Loucy (cell line): ENCODE measurements around the gene PKP1.

Experiments
- H2AFZ ChIP-seq: fragments of 200-600 bp; sonication (generic); 2 replicates; pipeline ENCODE4 v1.6.0; 2016; ENCODE audit warnings: antibody characterized with exemption, mild to moderate bottlenecking, low read length, moderate library complexity
- H3F3A ChIP-seq: fragments of 200-600 bp; 2 replicates; pipeline ENCODE4 v1.6.0; 2016; ENCODE audit warnings: antibody characterized with exemption, low read depth, mild to moderate bottlenecking
- H3K27me3 ChIP-seq: fragments of 200-600 bp; sonication (generic); 2 replicates; pipeline ENCODE4 v1.6.1; 2014; ENCODE audit warnings: low read length, mild to moderate bottlenecking; ENCODE audit not compliant: insufficient read depth, poor library complexity, severe bottlenecking
- H3K36me3 ChIP-seq: fragments of 200-600 bp; sonication (generic); 2 replicates; pipeline ENCODE4 v1.6.1; 2016; ENCODE audit warnings: low read length; ENCODE audit not compliant: insufficient read depth
- H3K4me1 ChIP-seq: fragments of 200-600 bp; sonication (generic); 2 replicates; pipeline ENCODE4 v1.5.1; 2014; ENCODE audit warnings: low read length, mild to moderate bottlenecking; ENCODE audit not compliant: insufficient read depth, poor library complexity, severe bottlenecking
- H3K4me2 ChIP-seq: fragments of 200-600 bp; sonication (generic); 2 replicates; pipeline ENCODE4 v1.6.0; 2014; ENCODE audit warnings: antibody characterized with exemption, low read length, low read depth, mild to moderate bottlenecking; ENCODE audit not compliant: poor library complexity, severe bottlenecking
- H3K4me3 ChIP-seq: fragments of 200-600 bp; sonication (generic); 2 replicates; pipeline ENCODE4 v1.5.1; 2014; ENCODE audit warnings: low read length, mild to moderate bottlenecking, mixed read lengths; ENCODE audit not compliant: poor library complexity, severe bottlenecking
- H3K79me2 ChIP-seq: fragments of 200-600 bp; sonication (generic); 2 replicates; pipeline ENCODE4 v1.6.1; 2014; ENCODE audit warnings: low read length; ENCODE audit not compliant: insufficient read depth
- H3K9ac ChIP-seq: fragments of 200-600 bp; sonication (generic); 2 replicates; pipeline ENCODE4 v1.6.0; 2014; ENCODE audit warnings: mild to moderate bottlenecking, low read depth, low read length, moderate library complexity; ENCODE audit not compliant: poor library complexity, severe bottlenecking
- H3K9me2 ChIP-seq: fragments of 200-600 bp; sonication (generic); replicated peaks from 2 replicates; pipeline ENCODE4 v1.6.1; 2016; ENCODE audit warnings: low read depth, low read length, mixed read lengths
- H3K9me3 ChIP-seq: fragments of 200-600 bp; sonication (generic); 2 replicates; pipeline ENCODE4 v1.6.1; 2014; ENCODE audit warnings: mild to moderate bottlenecking, antibody characterized with exemption, low read length, low read depth; ENCODE audit not compliant: insufficient read depth
- H4K20me1 ChIP-seq: fragments of 200-600 bp; sonication (generic); 2 replicates; pipeline ENCODE4 v1.6.0; 2014; ENCODE audit warnings: antibody characterized with exemption, low read length, mild to moderate bottlenecking; ENCODE audit not compliant: insufficient read depth, poor library complexity, severe bottlenecking
- EZH2phosphoT487 ChIP-seq: fragments of 200-600 bp; IDR thresholded peaks from 2 replicates; pipeline ENCODE4 v1.6.1; 2018; ENCODE audit warnings: antibody characterized with exemption, mild to moderate bottlenecking, moderate library complexity, borderline replicate concordance
- TF ChIP-seq, protein P1 (sequence below): fragments of 200-600 bp; sonication (generic); conservative IDR thresholded peaks from 2 replicates; pipeline ENCODE4 v1.5.1; 2014; ENCODE audit warnings: mild to moderate bottlenecking, antibody characterized with exemption, low read length

The PKP1 gene

GRCh38 chr1:201291916-201292315 is 8.6 kb downstream of the PKP1 start:
- Histone ChIP-seq H2AFZ (no peak overlapping the region), H3K4me1 (no peaks in the 10 kb centered on the region), H3K9me2 (no peaks in the 10 kb centered on the region), H3K79me2 (no peaks in the 10 kb centered on the region), H3K9me3 (no peaks in the 10 kb centered on the region), H3F3A (no peaks in the 10 kb centered on the region), H4K20me1 (no peaks in the 10 kb centered on the region), H3K4me3 (no peak overlapping the region), H3K27me3 (no peaks in the 10 kb centered on the region), H3K4me2 (no peak overlapping the region), H3K36me3 (no peaks in the 10 kb centered on the region), H3K9ac (no peak overlapping the region)
- TF ChIP-seq EZH2phosphoT487 = no peak
- TF ChIP-seq, protein P1, sequence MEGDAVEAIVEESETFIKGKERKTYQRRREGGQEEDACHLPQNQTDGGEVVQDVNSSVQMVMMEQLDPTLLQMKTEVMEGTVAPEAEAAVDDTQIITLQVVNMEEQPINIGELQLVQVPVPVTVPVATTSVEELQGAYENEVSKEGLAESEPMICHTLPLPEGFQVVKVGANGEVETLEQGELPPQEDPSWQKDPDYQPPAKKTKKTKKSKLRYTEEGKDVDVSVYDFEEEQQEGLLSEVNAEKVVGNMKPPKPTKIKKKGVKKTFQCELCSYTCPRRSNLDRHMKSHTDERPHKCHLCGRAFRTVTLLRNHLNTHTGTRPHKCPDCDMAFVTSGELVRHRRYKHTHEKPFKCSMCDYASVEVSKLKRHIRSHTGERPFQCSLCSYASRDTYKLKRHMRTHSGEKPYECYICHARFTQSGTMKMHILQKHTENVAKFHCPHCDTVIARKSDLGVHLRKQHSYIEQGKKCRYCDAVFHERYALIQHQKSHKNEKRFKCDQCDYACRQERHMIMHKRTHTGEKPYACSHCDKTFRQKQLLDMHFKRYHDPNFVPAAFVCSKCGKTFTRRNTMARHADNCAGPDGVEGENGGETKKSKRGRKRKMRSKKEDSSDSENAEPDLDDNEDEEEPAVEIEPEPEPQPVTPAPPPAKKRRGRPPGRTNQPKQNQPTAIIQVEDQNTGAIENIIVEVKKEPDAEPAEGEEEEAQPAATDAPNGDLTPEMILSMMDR = no peak

DNA sequence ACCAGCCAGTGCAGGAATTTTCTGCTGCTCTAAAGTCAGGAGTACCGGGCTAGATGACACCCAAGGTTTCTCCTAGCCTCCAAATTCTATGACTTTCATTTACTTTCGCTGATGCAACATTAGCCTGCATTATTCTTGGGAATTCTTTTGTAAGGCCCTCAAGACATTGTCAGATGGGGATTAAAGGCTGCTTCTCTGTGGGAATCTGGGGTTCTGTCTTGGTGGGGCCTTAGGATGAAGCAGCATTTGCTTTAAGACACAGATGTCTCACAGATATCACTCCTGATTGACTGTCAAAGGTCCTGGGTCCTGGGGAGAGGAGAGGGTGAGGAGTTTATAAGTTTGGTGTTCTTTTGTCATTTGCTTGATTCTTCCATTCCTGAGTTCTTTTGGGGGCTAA is 11.6 kb downstream of the PKP1 start:
- Histone ChIP-seq H3K4me3 (no peak overlapping the region), H3K9me3 (no peaks in the 10 kb centered on the region), H3K36me3 (no peaks in the 10 kb centered on the region), H3F3A (no peaks in the 10 kb centered on the region), H4K20me1 (no peaks in the 10 kb centered on the region), H3K79me2 (no peaks in the 10 kb centered on the region), H3K9me2 (no peaks in the 10 kb centered on the region), H2AFZ (no peak overlapping the region), H3K4me2 (no peak overlapping the region), H3K27me3 (no peaks in the 10 kb centered on the region), H3K9ac (no peak overlapping the region), H3K4me1 (no peaks in the 10 kb centered on the region)
- TF ChIP-seq, protein P1 = no peak
- TF ChIP-seq EZH2phosphoT487 = no peak

DNA sequence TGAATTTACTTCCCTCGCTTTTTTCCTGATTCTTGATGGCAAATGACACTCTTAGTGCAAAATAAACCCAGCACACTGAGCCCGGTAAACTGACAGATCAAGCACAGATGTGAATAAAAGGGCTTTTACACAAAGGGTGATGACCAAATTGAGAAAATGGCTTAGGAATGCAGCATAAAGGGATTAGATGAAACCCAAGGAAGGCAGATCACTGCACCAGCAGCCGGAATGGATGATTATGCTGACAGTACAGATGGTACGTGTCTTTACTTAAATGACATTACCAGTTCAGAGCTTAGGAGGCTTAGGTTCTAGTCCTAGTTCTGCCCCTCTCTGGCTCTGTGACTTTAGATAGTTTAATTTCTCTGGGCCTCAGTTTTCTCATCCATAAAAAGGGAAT is 12.0 kb downstream of the PKP1 start:
- H3K9ac ChIP-seq = no peak overlapping the region
- no peaks in the 10 kb centered on the region for H3F3A ChIP-seq
- no peaks in the 10 kb centered on the region for H3K9me2 ChIP-seq
- no peaks in the 10 kb centered on the region for H3K36me3 ChIP-seq
- H4K20me1 ChIP-seq = no peaks in the 10 kb centered on the region
- TF ChIP-seq, protein P1 = no peak
- no peak for TF ChIP-seq EZH2phosphoT487
- H3K27me3 ChIP-seq = no peaks in the 10 kb centered on the region
- H3K9me3 ChIP-seq = no peaks in the 10 kb centered on the region
- H3K4me3 ChIP-seq = no peak overlapping the region
- no peak overlapping the region for H2AFZ ChIP-seq
- H3K4me2 ChIP-seq = no peak overlapping the region
- H3K79me2 ChIP-seq = no peaks in the 10 kb centered on the region
- H3K4me1 ChIP-seq = no peaks in the 10 kb centered on the region
